NCI-H510A (cell line): Measurements from ENCODE around the gene FER.
A peak's percentile ranks its signal among the peaks of the same experiment; 100 is the strongest.
"Not testable (repeated sequence)": the region's sequence is repeated elsewhere in the genome, so short reads cannot be mapped to it uniquely, and the experiment has no call there.

ENCODE experiments used
- DNase-seq: peaks from one replicate; lab custom pipeline; 2025; lab: John Stamatoyannopoulos, UW

FER gene

GRCh38 chr5:108747111-108747773 is 455 bp upstream of the FER start:
- DNase-seq: no peak

- DNase-seq: peak; percentile 87
These were observed 867 bp downstream of the FER start for GRCh38 chr5:108748401-108749127.

GRCh38 chr5:108749128-108749861 is 1.6 kb downstream of the FER start:
- DNase-seq: no peak

- no peak for DNase-seq
These were observed 5.6 kb downstream of the FER start for GRCh38 chr5:108753331-108753730.

GRCh38 chr5:108753877-108754276 is 6.2 kb downstream of the FER start:
- no peak for DNase-seq

GRCh38 chr5:108760512-108760911 is 12.8 kb downstream of the FER start:
- DNase-seq: no peak

- DNase-seq: no peak
These were observed 15.0 kb downstream of the FER start for GRCh38 chr5:108762660-108763059.

GRCh38 chr5:108763222-108763916 is 15.7 kb downstream of the FER start:
- DNase-seq: no peak

GRCh38 chr5:108765647-108766046 is 17.9 kb downstream of the FER start:
- no peak for DNase-seq

- not testable (repeated sequence) for DNase-seq
These were observed 19.2 kb downstream of the FER start for GRCh38 chr5:108766916-108767315.

- no peak for DNase-seq
These were observed 21.7 kb downstream of the FER start for GRCh38 chr5:108769352-108769751.

- no peak for DNase-seq
These were observed 24.9 kb downstream of the FER start for GRCh38 chr5:108772626-108773025.

- DNase-seq: no peak
These were observed 25.6 kb downstream of the FER start for GRCh38 chr5:108773330-108773729.

GRCh38 chr5:108774079-108774478 is 26.4 kb downstream of the FER start:
- not testable (repeated sequence) for DNase-seq

- DNase-seq: not testable (repeated sequence)
These were observed 29.9 kb downstream of the FER start for GRCh38 chr5:108777582-108777981.

- DNase-seq: not testable (repeated sequence)
These were observed 36.9 kb downstream of the FER start for GRCh38 chr5:108784577-108784976.

- no peak for DNase-seq
These were observed 39.2 kb downstream of the FER start for GRCh38 chr5:108786806-108787483.

GRCh38 chr5:108788142-108788541 is 40.4 kb downstream of the FER start:
- no peak for DNase-seq

- no peak for DNase-seq
These were observed 45.5 kb downstream of the FER start for GRCh38 chr5:108793207-108793606.

GRCh38 chr5:108794349-108794748 is 46.7 kb downstream of the FER start:
- DNase-seq: not testable (repeated sequence)

GRCh38 chr5:108797396-108797795 is 49.7 kb downstream of the FER start:
- no peak for DNase-seq

GRCh38 chr5:108797986-108798385 is 50.3 kb downstream of the FER start:
- DNase-seq: no peak
